HFF-Myc (cell line): ENCODE data around the gene SNX9.
"Not testable (repeated sequence)": the region's sequence is repeated elsewhere in the genome, so short reads cannot be mapped to it uniquely, and the experiment has no call there.

Experiments used
- DNase-seq: peaks from one replicate; pipeline ENCODE4 v3.0.0-alpha.2; 2011; ENCODE audit warnings: low read depth; ENCODE audit errors: extremely low read depth
- H3K4me3 ChIP-seq: replicated peaks from 2 replicates; pipeline ENCODE4 v1.5.1; 2011; ENCODE audit warnings: low read depth, mild to moderate bottlenecking, control low read depth, low read length
- TF ChIP-seq, protein P1 (sequence below): IDR thresholded peaks from 2 replicates; pipeline ENCODE4 v1.5.1; 2012; ENCODE audit warnings: mild to moderate bottlenecking, low read depth, low read length, control low read depth; ENCODE audit errors: missing control alignments

SNX9 gene

DNA sequence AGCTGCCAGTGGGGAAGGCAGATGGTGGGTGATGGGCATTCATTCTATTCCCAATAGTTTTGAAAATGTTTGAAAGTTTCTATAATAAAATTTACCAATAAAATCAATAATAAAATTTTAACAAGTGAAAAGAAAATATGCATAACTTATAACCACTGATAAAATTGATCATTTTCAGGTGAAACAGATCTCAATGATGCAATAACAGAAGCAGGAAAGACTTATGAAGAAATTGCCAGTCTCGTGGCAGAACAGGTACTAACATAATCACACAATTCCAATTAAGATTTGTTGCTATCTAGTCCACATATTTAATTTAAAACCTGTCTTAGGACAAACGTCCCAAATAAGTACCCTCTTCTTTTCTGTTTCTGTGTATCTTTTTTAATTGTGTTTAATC, 112.7 kb downstream of the SNX9 start:
- no peak for DNase-seq
- TF ChIP-seq, protein P1, sequence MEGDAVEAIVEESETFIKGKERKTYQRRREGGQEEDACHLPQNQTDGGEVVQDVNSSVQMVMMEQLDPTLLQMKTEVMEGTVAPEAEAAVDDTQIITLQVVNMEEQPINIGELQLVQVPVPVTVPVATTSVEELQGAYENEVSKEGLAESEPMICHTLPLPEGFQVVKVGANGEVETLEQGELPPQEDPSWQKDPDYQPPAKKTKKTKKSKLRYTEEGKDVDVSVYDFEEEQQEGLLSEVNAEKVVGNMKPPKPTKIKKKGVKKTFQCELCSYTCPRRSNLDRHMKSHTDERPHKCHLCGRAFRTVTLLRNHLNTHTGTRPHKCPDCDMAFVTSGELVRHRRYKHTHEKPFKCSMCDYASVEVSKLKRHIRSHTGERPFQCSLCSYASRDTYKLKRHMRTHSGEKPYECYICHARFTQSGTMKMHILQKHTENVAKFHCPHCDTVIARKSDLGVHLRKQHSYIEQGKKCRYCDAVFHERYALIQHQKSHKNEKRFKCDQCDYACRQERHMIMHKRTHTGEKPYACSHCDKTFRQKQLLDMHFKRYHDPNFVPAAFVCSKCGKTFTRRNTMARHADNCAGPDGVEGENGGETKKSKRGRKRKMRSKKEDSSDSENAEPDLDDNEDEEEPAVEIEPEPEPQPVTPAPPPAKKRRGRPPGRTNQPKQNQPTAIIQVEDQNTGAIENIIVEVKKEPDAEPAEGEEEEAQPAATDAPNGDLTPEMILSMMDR, result no peak
- H3K4me3 ChIP-seq, result no peak overlapping the region

DNA sequence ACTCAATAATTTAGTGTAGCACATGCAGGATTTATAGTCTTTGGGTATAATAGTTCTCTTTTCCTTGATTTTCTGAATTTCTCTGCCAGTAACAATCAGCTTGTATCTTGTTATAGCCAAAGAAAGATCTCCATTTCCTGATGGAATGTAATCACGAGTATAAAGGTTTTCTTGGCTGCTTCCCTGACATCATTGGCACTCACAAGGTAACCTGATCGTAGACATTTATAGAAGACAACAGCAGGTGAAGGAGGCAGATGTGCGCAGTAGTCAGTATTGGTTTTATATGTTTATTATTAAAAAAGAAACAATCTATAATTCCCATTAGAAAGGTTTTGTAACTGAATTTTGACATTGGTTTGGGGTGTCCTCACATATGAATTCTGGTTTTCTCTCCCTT, 114.3 kb downstream of the SNX9 start:
- DNase-seq, result no peak
- H3K4me3 ChIP-seq, result no peak overlapping the region
- TF ChIP-seq, protein P1, result no peak

DNA sequence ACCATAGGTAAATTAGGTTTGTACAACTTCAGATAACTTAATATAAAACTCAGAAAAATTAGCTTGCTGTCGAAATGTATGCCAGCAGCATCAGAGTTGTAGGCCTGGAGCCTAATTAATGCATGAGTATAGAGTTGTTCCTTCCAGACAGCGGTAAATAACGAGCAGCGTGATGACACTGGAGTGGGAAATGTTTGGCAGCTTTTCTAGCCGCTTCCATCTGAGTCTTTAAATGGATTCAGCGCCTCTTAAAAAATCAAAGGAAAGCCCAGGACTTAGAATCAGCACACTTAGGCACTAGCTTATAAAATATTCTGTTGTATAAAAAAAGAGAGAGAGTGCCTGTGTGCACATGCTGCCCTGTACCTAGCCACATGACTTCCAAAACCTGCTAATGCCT, 114.9 kb downstream of the SNX9 start:
- TF ChIP-seq, protein P1, result no peak
- no peak for DNase-seq
- H3K4me3 ChIP-seq, result no peak overlapping the region

DNA sequence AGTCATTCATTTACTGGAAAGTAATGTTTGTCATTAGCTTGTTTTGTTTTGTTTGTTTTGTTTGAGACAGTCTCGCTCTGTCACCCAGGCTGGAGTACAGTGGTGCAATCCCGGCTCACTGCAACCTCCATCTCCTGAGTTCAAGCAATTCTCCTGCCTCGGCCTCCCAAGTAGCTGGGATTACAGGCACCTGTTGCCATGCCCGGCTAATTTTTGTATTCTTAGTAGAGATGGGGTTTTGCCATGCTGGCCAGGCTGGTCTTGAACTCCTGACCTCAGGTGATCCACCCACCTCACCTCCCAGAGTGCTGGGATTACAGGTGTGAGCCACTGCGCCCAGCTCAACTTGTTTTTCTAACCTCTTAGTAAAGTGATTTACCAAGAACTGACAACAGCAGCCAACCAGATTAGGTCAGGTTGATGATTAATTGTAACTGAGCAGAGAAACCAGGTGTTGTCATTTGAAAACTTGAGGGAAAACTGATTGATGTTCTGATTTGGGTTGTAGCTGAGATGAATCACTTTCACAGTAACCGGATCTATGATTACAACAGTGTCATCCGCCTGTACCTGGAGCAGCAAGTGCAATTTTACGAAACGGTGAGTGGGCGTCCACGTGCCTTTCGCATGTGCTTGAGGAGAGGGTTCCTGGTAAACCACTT, 117.5 kb downstream of the SNX9 start:
- not testable (repeated sequence) for DNase-seq

DNA sequence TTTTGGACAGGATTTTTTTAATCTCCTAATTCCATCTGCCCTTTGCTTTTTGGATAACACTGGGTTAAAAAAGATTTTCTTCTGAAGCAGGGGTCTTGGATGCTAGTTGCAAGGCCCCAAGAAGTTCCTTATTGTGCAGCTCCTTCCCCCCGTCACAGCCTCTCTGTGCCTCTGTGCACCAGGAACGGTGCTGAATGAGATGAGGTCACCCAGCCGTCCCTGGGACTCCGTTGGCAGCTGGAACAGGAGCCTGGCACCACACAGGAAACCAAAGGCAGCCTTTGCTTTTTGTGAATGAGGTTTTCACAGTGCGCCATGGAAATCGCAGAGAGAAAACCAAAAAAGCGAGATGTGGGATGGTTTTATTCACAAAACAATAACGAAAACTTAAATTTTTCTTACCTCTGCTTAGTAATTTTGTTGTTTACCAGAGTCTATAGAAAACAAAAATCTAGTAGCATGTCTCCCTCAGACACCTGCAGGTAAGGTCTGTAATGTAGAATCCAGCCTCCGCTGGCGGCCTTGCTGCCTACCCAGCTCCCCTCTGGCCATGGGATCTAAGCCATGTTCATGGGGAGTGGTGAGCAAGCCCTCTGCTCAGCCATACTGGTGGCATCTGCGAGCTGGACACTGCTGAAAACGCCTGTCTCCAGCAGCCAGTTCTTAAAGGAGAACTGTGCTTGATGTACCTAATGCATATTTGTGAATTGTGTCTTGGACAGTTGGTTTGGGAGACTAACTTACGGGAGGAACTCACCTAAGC, 118.2 kb downstream of the SNX9 start:
- no peak for DNase-seq
- H3K4me3 ChIP-seq, result no peak overlapping the region
- TF ChIP-seq, protein P1, result no peak

More for the DNA sequence above, 117.5 kb downstream of the SNX9 start:
- not testable (repeated sequence) for H3K4me3 ChIP-seq

DNA sequence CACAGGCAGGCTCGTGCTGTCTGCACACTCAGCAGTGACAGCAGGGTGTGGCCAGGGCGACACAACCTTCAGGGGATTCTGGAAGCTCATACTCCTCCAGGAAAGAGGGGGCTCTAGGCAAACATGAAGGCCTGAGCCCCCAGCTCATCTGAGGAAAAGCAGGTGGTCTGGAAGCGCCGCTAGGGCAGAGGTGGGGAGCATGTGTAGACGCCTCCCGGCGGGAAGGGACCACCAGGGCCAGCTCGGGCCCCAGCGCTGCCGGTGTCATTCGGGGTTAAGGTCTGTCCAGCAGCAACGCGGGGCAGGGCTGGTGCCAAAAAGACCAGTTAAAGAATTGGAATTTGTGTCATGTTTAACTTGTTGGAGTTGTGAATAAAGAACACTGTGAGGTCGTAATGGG, 119.3 kb downstream of the SNX9 start:
- TF ChIP-seq, protein P1, result no peak
- no peak for DNase-seq
- H3K4me3 ChIP-seq, result no peak overlapping the region

DNA sequence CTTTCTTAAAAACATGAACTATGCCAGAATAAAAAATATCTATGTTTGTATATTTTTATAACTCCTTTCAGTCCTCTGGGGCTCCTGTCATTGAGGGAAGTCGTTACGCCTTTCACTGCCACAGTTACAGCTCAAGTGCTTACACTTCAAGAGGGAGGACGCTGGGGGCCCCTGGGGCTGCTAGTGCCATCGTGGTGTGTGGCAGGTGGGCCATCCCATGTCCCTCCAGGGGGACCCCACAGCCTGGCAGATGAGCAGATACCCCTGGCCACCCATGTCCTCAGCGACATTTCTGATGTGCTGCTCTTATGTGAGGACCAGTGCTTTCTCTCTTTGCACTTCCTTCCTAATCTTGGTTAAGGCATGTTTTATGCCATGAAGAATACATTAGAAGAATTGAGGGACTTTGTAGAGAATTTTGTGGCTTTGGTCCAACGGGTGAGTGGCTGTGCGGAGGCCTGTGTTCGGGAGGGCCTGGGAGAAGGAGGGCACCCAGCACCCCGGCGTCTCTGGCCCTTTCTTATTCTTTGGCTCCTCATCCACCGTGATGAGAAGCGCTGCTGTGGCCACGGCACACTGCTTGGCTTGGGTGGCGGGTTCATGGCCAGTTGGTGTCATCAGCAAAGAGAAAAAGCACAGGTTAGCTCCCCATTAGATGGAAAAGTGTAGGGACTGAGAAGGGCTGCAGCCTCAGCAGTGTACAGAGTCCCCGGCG, 120.4 kb downstream of the SNX9 start:
- DNase-seq, result no peak
- no peak overlapping the region for H3K4me3 ChIP-seq
- TF ChIP-seq, protein P1, result no peak
